ENCODE data around the gene NMNAT3. TPM values are rescaled to one million over a fixed set of nuclear protein-coding genes. Genes with fewer than 3 reads are reported as not detected.
"Not testable (repeated sequence)": the region's sequence is repeated elsewhere in the genome, so short reads cannot be mapped to it uniquely, and the experiment has no call there.

The NMNAT3 gene
- total RNA-seq, 2 experiments from 2014 or later, result 1.2 to 1.3 TPM

GRCh38 chr3:139608108-139608380 lies 69.7 kb downstream of the NMNAT3 start:
- Mint-ChIP-seq H3K27me3 (peaks cover 2% of the 10 kb centered on the region), H3K4me3 (no peak overlapping the region), H3K36me3 (no peaks in the 10 kb centered on the region), H3K9me3 (no peaks in the 10 kb centered on the region), H3K4me1 (no peaks in the 10 kb centered on the region), H3K27ac (no peak overlapping the region)
- ATAC-seq (ENCODE audit: low read depth) (no peak), DNase-seq (no peak)
- POLR2A ChIA-PET, result no interaction called here

- Mint-ChIP-seq H3K4me3 (no peak overlapping the region), H3K27me3 (peaks cover 2% of the 10 kb centered on the region), H3K9me3 (no peaks in the 10 kb centered on the region), H3K27ac (no peak overlapping the region), H3K36me3 (no peaks in the 10 kb centered on the region), H3K4me1 (no peaks in the 10 kb centered on the region)
- POLR2A ChIA-PET, result no interaction called here
- no peak for DNase-seq
- no peak for ATAC-seq (ENCODE audit: low read depth)
These were observed 70.3 kb downstream of the NMNAT3 start for GRCh38 chr3:139607257-139608107.

DNA sequence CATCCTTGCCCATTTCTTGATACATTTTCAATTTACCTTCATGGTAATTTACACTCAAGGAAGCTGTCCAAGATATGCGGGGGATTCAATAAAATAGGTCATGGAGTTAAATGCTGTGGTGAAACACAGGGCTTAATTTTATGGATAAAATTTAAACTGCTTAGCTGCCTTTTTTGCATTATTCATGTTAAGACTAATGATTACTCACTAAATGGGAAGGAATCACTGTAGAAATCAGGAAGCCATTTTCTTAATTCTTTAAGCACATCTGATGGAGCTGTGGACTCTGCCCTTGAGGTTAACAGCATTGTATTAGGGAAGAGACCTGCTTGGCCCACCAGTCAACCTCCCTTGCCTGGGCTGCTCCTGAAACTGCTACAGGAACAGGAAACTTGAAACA lies 75.8 kb downstream of the NMNAT3 start:
- H3K27ac Mint-ChIP-seq, result no peak overlapping the region
- ATAC-seq (ENCODE audit: low read depth) (no peak), DNase-seq (no peak)
- H3K9me3 Mint-ChIP-seq, result no peaks in the 10 kb centered on the region
- H3K36me3 Mint-ChIP-seq, result no peaks in the 10 kb centered on the region
- H3K4me3 Mint-ChIP-seq, result no peak overlapping the region
- POLR2A ChIA-PET, result no interaction called here
- no peaks in the 10 kb centered on the region for H3K4me1 Mint-ChIP-seq
- H3K27me3 Mint-ChIP-seq, result peaks cover 2% of the 10 kb centered on the region

DNA sequence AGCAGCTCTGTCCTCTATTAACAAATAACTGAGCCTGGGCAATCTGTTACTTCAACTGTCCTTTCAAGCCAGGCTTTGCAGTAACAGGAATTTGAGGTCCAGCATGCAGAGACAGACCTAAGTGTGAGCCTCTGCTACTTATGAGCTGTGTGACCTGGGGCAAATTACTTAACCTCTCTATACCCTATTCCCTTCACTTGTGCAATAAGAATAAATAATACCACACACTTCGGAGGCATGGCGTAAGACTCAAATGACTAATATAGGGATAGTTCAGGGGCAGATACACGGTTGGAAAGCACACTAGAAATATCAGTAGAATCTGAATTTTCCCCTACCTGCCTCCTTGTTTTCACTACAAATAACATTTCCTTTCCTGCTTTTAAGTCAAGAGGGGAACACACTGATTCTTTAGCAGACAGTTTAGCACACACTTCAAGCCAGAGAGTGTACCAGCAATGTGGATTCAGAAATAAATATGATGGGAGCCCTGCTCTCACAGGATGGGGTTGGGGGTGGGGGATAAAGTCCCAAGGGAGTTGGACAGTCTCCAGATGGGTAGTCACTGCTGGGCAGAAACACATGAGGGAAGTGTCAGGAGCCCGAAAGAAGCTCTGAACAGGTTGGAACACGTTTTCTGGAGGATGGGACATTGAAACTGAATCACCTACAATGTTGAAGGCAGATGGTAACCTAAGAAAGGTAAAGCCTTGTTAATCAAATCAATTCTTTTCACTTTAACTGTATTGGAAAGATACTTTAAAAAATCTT lies 76.4 kb downstream of the NMNAT3 start:
- POLR2A ChIA-PET, result no interaction called here
- no peaks in the 10 kb centered on the region for H3K9me3 Mint-ChIP-seq
- ATAC-seq (ENCODE audit: low read depth) (no peak), DNase-seq (no peak)
- no peak overlapping the region for H3K4me3 Mint-ChIP-seq
- no peak overlapping the region for H3K27ac Mint-ChIP-seq
- no peaks in the 10 kb centered on the region for H3K36me3 Mint-ChIP-seq
- H3K4me1 Mint-ChIP-seq, result no peaks in the 10 kb centered on the region
- peaks cover 2% of the 10 kb centered on the region for H3K27me3 Mint-ChIP-seq

DNA sequence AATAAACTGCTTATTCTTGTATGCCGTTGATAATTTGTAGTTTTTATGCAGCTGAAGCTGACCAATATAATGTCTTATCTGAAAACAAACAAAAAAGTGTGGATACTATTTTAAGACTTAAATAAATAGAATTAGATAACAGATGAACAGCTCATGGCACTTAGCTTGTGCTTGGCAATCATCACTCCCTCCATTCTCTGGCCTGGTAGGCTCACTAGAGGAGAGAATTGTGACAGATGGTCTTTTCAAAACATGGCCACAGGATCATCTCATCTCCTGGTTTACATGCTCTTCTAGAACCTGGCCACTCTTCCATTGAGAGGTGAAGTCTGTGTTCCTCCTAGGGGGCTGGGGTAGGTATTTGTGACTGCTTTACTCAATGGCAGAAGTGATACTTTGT lies 79.8 kb downstream of the NMNAT3 start:
- H3K27ac Mint-ChIP-seq, result no peak overlapping the region
- no peaks in the 10 kb centered on the region for H3K36me3 Mint-ChIP-seq
- no peak overlapping the region for H3K4me3 Mint-ChIP-seq
- no peak for ATAC-seq (ENCODE audit: low read depth)
- H3K27me3 Mint-ChIP-seq, result no peaks in the 10 kb centered on the region
- no peak for DNase-seq
- POLR2A ChIA-PET, result no interaction called here
- H3K4me1 Mint-ChIP-seq, result no peaks in the 10 kb centered on the region
- no peaks in the 10 kb centered on the region for H3K9me3 Mint-ChIP-seq

DNA sequence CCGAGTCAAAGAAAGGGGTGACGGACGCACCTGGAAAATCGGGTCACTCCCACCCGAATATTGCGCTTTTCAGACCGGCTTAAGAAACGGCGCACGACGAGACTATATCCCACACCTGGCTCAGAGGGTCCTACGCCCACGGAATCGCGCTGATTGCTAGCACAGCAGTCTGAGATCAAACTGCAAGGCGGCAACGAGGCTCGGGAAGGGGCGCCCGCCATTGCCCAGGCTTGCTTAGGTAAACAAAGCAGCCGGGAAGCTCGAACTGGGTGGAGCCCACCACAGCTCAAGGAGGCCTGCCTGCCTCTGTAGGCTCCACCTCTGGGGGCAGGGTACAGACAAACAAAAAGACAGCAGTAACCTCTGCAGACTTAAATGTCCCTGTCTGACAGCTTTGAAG lies 86.6 kb downstream of the NMNAT3 start:
- H3K36me3 Mint-ChIP-seq; H3K9me3 Mint-ChIP-seq; H3K27me3 Mint-ChIP-seq; H3K4me3 Mint-ChIP-seq; H3K27ac Mint-ChIP-seq; H3K4me1 Mint-ChIP-seq; ATAC-seq (ENCODE audit: low read depth); POLR2A ChIA-PET; DNase-seq: not testable (repeated sequence)

DNA sequence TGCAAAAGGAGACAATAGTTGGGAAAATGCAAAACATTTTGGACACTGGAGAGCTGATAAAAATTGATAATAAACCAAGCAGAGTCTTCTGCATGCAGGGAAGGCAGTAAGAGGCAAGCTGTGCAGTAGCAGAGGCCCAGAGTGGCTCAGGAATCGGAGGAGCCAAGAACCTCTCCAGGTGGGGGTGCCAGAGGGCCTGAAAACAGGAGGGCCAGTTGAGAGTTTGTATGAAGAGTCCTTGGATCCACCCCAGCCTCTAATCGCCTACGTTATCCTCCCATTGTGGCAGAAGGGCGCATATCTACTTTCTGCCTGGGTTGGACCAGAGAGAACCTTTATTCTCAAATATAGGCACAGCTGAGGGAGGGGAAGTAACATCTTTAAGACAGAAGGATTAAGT lies 89.3 kb downstream of the NMNAT3 start:
- Mint-ChIP-seq H3K4me1 (peaks cover 11% of the 10 kb centered on the region), H3K4me3 (no peak overlapping the region), H3K9me3 (no peaks in the 10 kb centered on the region), H3K27ac (no peak overlapping the region), H3K36me3 (no peaks in the 10 kb centered on the region), H3K27me3 (no peaks in the 10 kb centered on the region)
- POLR2A ChIA-PET, result no interaction called here
- no peak for DNase-seq
- no peak for ATAC-seq (ENCODE audit: low read depth)

- Mint-ChIP-seq H3K36me3 (no peaks in the 10 kb centered on the region), H3K27me3 (no peaks in the 10 kb centered on the region), H3K4me3 (no peak overlapping the region), H3K9me3 (no peaks in the 10 kb centered on the region), H3K4me1 (peaks cover 11% of the 10 kb centered on the region), H3K27ac (no peak overlapping the region)
- DNase-seq (no peak), ATAC-seq (ENCODE audit: low read depth) (no peak)
- POLR2A ChIA-PET, result no interaction called here
These were observed 90.0 kb downstream of the NMNAT3 start for GRCh38 chr3:139587797-139588196.

DNA sequence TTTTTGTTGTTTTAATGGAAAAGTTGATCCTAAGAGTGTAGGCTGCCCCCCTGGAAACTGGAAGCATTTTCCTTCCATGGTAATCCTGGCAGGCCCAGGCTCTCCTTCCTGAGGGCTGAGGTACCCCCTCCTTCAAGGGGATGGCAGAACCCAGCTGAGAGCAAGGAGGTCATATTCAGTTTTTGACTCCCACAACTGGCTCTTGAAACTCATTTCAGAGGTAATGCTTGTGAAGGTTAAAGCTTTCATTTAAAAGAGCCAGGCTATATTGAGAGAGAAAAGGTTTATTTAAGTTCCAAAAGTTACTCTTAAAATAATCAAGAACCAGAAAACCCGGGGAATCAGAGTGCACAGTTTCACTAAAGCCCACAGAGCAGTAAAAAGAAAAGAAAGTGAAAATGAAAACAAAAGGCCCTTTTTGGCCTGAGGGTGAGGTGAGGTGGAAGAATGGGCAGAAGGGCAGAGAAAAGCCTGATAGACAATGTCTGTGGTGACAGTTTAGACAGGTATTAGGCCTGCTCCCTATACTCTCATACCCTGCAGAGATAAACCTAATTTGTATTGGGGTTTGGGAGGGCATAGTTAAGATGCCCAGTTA lies 91.3 kb downstream of the NMNAT3 start:
- Mint-ChIP-seq H3K4me3 (peak overlapping the region; percentile 35), H3K4me1 (peaks cover 11% of the 10 kb centered on the region), H3K9me3 (no peaks in the 10 kb centered on the region), H3K36me3 (no peaks in the 10 kb centered on the region), H3K27me3 (no peaks in the 10 kb centered on the region), H3K27ac (peak overlapping the region; percentile 44)
- peak; percentile 42 for ATAC-seq (ENCODE audit: low read depth)
- POLR2A ChIA-PET, result no interaction called here
- no peak for DNase-seq

GRCh38 chr3:139585820-139586219 lies 92.0 kb downstream of the NMNAT3 start:
- POLR2A ChIA-PET, result no interaction called here
- no peak overlapping the region for H3K4me3 Mint-ChIP-seq
- H3K4me1 Mint-ChIP-seq, result peaks cover 11% of the 10 kb centered on the region
- DNase-seq, result no peak
- H3K36me3 Mint-ChIP-seq, result no peaks in the 10 kb centered on the region
- no peaks in the 10 kb centered on the region for H3K9me3 Mint-ChIP-seq
- ATAC-seq (ENCODE audit: low read depth), result no peak
- H3K27me3 Mint-ChIP-seq, result no peaks in the 10 kb centered on the region
- no peak overlapping the region for H3K27ac Mint-ChIP-seq

GRCh38 chr3:139583651-139584050 lies 94.1 kb downstream of the NMNAT3 start:
- POLR2A ChIA-PET; H3K9me3 Mint-ChIP-seq; H3K27me3 Mint-ChIP-seq; ATAC-seq (ENCODE audit: low read depth); H3K27ac Mint-ChIP-seq; H3K36me3 Mint-ChIP-seq; H3K4me3 Mint-ChIP-seq; DNase-seq: not testable (repeated sequence)
- peaks cover 11% of the 10 kb centered on the region for H3K4me1 Mint-ChIP-seq

DNA sequence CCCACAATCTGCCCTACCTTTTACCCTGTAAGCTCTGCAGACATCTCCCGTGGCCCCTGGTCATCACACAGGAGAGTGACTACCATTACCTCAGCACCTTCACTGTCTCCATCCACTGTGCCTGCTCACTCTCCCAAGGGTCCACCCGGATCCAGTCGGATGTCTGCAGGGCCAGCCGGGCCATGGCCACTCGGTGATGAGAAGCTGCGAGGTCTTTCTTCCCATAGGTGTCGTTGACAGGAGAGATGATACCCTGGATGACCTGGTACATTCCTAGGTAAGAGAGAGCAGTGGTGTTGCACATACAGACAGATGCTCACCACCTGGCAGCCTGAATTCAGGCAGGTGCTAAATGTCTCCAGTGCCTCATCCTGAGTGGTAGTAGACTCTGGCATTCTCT lies 99.0 kb downstream of the NMNAT3 start:
- Mint-ChIP-seq H3K9me3 (no peaks in the 10 kb centered on the region), H3K36me3 (no peaks in the 10 kb centered on the region), H3K4me3 (no peak overlapping the region), H3K27me3 (no peaks in the 10 kb centered on the region), H3K4me1 (peaks cover 1% of the 10 kb centered on the region), H3K27ac (no peak overlapping the region)
- DNase-seq (no peak), ATAC-seq (ENCODE audit: low read depth) (no peak)
- POLR2A ChIA-PET, result no interaction called here

DNA sequence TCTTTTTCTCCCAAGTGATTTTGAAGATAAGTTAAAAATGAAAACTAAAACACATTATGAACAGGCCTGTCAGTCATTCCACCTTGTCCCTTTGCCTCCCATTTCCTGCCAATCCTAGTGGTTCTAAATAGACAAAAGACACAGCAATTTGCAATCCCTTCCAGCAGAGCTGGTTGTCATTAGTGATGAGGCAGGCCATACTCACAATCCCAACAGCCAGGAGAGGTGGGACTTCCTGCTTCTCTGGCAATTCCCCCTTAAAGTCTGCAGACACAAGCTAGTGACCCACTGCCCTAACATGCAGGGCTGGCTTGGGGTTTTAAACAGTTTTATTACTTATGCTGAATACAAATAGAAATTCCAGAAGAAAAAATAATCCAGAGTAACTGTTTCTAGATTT lies 99.9 kb downstream of the NMNAT3 start:
- POLR2A ChIA-PET, result no interaction called here
- peaks cover 1% of the 10 kb centered on the region for H3K4me1 Mint-ChIP-seq
- DNase-seq, result no peak
- H3K9me3 Mint-ChIP-seq, result no peaks in the 10 kb centered on the region
- no peak overlapping the region for H3K27ac Mint-ChIP-seq
- no peaks in the 10 kb centered on the region for H3K27me3 Mint-ChIP-seq
- no peak overlapping the region for H3K4me3 Mint-ChIP-seq
- no peaks in the 10 kb centered on the region for H3K36me3 Mint-ChIP-seq
- no peak for ATAC-seq (ENCODE audit: low read depth)

GRCh38 chr3:139577346-139577745 lies 100.4 kb downstream of the NMNAT3 start:
- POLR2A ChIA-PET, result no interaction called here
- H3K4me3 Mint-ChIP-seq, result no peak overlapping the region
- DNase-seq, result no peak

More at GRCh38 chr3:139577346-139577745, 100.4 kb downstream of the NMNAT3 start:
- no peak overlapping the region for H3K27ac Mint-ChIP-seq
- H3K9me3 Mint-ChIP-seq, result no peaks in the 10 kb centered on the region
- no peaks in the 10 kb centered on the region for H3K36me3 Mint-ChIP-seq
- no peaks in the 10 kb centered on the region for H3K27me3 Mint-ChIP-seq
- H3K4me1 Mint-ChIP-seq, result peaks cover 1% of the 10 kb centered on the region
- no peak for ATAC-seq (ENCODE audit: low read depth)
